Measurements from ENCODE around the gene DLX2. TPM values are rescaled to one million over a fixed set of nuclear protein-coding genes. Genes with fewer than 3 reads are reported as not detected.

Gene DLX2
- total RNA-seq, 1 donor from 2014 or later, result 0.28 TPM

DNA sequence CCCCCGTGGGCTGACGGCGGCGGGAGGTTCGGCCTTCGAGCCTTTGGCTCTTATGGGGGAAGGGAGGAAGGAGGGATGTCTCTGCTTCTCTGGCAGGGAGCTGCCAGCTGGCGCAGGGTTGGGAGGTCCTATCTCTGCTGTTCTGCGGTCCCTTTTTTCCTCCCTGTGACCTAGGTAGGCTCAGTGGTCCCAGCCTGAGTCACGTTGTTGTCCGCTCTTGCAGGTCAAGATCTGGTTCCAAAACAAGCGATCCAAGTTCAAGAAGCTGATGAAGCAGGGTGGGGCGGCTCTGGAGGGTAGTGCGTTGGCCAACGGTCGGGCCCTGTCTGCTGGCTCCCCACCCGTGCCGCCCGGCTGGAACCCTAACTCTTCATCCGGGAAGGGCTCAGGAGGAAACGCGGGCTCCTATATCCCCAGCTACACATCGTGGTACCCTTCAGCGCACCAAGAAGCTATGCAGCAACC is 14.9 kb downstream of the DLX2 start:
- no peak overlapping the region for H3K27ac Mint-ChIP-seq (ENCODE audit: unreplicated experiment)
- no peaks in the 10 kb centered on the region for H3K9me3 Mint-ChIP-seq (ENCODE audit: unreplicated experiment)
- peaks cover 4% of the 10 kb centered on the region for H3K36me3 Mint-ChIP-seq (ENCODE audit: low read depth, unreplicated experiment)
- H3K4me1 Mint-ChIP-seq (ENCODE audit: unreplicated experiment), result peaks cover 33% of the 10 kb centered on the region
- no peak overlapping the region for H3K4me3 Mint-ChIP-seq (ENCODE audit: unreplicated experiment)
- TF ChIP-seq, protein P1, sequence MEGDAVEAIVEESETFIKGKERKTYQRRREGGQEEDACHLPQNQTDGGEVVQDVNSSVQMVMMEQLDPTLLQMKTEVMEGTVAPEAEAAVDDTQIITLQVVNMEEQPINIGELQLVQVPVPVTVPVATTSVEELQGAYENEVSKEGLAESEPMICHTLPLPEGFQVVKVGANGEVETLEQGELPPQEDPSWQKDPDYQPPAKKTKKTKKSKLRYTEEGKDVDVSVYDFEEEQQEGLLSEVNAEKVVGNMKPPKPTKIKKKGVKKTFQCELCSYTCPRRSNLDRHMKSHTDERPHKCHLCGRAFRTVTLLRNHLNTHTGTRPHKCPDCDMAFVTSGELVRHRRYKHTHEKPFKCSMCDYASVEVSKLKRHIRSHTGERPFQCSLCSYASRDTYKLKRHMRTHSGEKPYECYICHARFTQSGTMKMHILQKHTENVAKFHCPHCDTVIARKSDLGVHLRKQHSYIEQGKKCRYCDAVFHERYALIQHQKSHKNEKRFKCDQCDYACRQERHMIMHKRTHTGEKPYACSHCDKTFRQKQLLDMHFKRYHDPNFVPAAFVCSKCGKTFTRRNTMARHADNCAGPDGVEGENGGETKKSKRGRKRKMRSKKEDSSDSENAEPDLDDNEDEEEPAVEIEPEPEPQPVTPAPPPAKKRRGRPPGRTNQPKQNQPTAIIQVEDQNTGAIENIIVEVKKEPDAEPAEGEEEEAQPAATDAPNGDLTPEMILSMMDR (IDR thresholded peaks at IDR 0.05; ENCODE audit: unreplicated experiment), result no peak
- peaks cover 40% of the 10 kb centered on the region for H3K27me3 Mint-ChIP-seq (ENCODE audit: unreplicated experiment)
- DNase-seq (ENCODE audit: low spot score), result no peak

DNA sequence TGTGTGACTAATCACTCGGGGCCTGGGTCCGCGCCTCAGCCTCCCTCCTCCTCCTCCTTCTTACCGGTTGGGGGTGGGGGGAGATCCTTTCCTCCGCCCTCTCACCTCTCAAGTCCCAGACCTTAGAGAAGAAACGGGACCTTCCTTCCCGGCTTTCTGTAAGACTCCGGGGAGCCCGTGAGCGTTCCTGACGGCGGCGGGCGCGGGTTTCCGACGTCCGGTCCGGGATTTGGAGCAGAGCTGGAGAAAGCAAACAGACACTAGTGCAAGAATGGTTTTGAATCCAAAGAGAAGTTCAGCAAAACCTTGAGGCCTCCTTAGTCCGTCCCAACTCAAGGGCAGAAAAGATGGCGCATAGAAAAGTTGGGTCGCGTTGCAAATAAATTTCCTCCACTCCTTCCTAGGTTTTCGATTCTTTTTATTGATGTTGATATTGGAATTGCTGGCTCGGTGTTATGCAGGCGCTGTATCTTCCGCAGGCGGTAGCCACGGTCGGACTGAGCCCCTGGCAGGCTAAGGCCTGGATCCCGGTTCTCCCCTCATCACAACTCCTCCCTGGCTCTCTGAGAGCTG is 15.4 kb downstream of the DLX2 start:
- no peak for DNase-seq (ENCODE audit: low spot score)
- TF ChIP-seq, protein P1 (IDR thresholded peaks at IDR 0.05; ENCODE audit: unreplicated experiment), result no peak
- H3K4me3 Mint-ChIP-seq (ENCODE audit: unreplicated experiment), result peak overlapping the region; percentile 57
- H3K9me3 Mint-ChIP-seq (ENCODE audit: unreplicated experiment), result no peaks in the 10 kb centered on the region
- peaks cover 4% of the 10 kb centered on the region for H3K36me3 Mint-ChIP-seq (ENCODE audit: low read depth, unreplicated experiment)
- peaks cover 35% of the 10 kb centered on the region for H3K4me1 Mint-ChIP-seq (ENCODE audit: unreplicated experiment)
- H3K27me3 Mint-ChIP-seq (ENCODE audit: unreplicated experiment), result peaks cover 41% of the 10 kb centered on the region
- no peak overlapping the region for H3K27ac Mint-ChIP-seq (ENCODE audit: unreplicated experiment)

DNA sequence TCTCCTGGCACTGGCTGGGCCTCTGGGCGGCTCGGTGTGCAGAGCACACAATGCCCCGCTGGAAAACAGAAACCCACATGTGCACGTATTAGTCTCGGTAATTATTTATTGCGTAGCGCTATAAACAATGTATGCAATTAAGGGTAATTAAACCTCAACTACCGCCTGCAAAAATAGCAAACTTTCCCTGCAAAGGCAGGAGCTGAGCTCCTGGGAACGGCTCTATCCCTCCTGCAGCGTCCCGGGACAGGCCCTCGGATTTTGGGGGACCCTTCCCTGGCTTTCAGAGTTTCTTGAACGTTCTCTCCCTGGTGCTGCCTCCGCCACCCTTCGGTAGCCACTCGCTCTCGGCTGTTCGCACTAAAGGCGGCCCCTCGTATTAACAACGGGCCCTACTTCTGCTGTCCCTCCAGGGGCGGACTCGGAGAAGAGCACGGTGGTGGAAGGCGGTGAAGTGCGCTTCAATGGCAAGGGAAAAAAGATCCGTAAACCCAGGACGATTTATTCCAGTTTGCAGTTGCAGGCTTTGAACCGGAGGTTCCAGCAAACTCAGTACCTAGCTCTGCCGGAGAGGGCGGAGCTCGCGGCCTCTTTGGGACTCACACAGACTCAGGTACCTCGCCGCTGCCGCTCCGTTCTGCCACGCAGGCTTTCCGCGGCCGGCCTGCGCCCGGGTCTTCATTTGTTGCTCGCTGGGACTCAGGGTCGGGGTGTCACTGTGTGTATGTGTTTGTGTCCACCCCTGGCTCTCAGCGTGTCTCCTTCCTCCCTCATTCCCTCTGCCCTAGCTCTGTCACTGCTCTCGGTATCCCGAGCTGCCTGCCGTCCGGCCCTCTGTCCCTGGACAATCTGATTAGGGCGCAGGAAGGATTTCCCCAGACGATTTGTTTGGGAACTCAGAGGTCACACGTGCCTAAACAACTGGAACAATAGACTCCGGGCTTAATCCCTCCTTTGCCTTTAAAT is 16.2 kb downstream of the DLX2 start:
- Mint-ChIP-seq H3K27ac (ENCODE audit: unreplicated experiment) (peak overlapping the region; percentile 57), H3K9me3 (ENCODE audit: unreplicated experiment) (no peaks in the 10 kb centered on the region)

DNA sequence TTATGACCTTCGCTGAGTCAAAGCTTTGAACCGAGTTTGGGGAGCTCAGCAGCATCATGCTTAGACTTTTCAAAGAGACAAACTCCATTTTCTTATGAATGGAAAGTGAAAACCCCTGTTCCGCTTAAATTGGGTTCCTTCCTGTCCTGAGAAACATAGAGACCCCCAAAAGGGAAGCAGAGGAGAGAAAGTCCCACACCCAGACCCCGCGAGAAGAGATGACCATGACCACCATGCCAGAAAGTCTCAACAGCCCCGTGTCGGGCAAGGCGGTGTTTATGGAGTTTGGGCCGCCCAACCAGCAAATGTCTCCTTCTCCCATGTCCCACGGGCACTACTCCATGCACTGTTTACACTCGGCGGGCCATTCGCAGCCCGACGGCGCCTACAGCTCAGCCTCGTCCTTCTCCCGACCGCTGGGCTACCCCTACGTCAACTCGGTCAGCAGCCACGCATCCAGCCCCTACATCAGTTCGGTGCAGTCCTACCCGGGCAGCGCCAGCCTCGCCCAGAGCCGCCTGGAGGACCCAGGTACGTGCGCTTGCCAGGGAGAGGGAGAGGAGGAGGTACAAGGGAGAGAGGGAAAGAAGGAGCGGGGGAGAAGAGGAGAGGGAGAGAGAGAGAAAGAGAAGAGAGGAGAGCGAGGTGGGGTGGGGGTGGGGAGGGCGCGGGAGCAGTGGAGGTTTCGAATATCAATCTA is 17.1 kb downstream of the DLX2 start, which contains the start of gene DLX1:
Gene DLX1 (plus strand): TSS at position 48 of the 700 bp plus-strand sequence. CDS start 171 bp downstream, at position 219.
- Mint-ChIP-seq H3K36me3 (ENCODE audit: low read depth, unreplicated experiment) (peaks cover 4% of the 10 kb centered on the region), H3K9me3 (ENCODE audit: unreplicated experiment) (no peaks in the 10 kb centered on the region), H3K27ac (ENCODE audit: unreplicated experiment) (no peak within 1 kb of the TSS), H3K4me3 (ENCODE audit: unreplicated experiment) (peak within 1 kb of the TSS; percentile 88), H3K27me3 (ENCODE audit: unreplicated experiment) (peaks cover 48% of the 10 kb centered on the region), H3K4me1 (ENCODE audit: unreplicated experiment) (peaks cover 38% of the 10 kb centered on the region)
- TF ChIP-seq, protein P1 (IDR thresholded peaks at IDR 0.05; ENCODE audit: unreplicated experiment), result no peak
- DNase-seq (ENCODE audit: low spot score), result no peak

More for the DNA sequence above, 16.2 kb downstream of the DLX2 start:
- no peak for DNase-seq (ENCODE audit: low spot score)
- Mint-ChIP-seq H3K4me3 (ENCODE audit: unreplicated experiment) (peak overlapping the region; percentile 57), H3K36me3 (ENCODE audit: low read depth, unreplicated experiment) (peaks cover 4% of the 10 kb centered on the region), H3K4me1 (ENCODE audit: unreplicated experiment) (peaks cover 38% of the 10 kb centered on the region), H3K27me3 (ENCODE audit: unreplicated experiment) (peaks cover 46% of the 10 kb centered on the region)
- TF ChIP-seq, protein P1 (IDR thresholded peaks at IDR 0.05; ENCODE audit: unreplicated experiment), result peak; percentile 18
